Adipose tissue (tissue), 3 donors: Measurements from ENCODE around the gene RND1. TPM values are rescaled to one million over a fixed set of nuclear protein-coding genes. Genes with fewer than 3 reads are reported as not detected.
"Not testable (repeated sequence)": the region's sequence is repeated elsewhere in the genome, so short reads cannot be mapped to it uniquely, and the experiment has no call there.

Experiments used
- H3K27ac ChIP-seq: one replicate; pipeline ENCODE4 v1.5.1; 2013; ENCODE audit warnings: low read depth, low read length
- WGBS, 3 donors: extraction: QIAGEN DNeasy Blood & Tissue Kit; methylation state at CpG; one replicate each; pipeline ENCODE4 v1.1.7; 2013; 5-methylcytosine and 5-hydroxymethylcytosine counted together
- polyA plus RNA-seq, 3 donors: library from polyadenylated mRNA; stranded (reverse); fragments of 200-250 nt; gene quantifications; one replicate each; pipeline ENCODE4 v1.2.3, GENCODE V29; 2013
- donor health status: healthy with polysubstance abuse.
- donor health status: Bipolar disorder and iron deficiency.
- donor health status: healthy.

The RND1 gene
- polyA plus RNA-seq = 10 to 100 TPM in 1 of 3 donors, 1 to 10 TPM in 2; 2.1 to 12.4 (median 9.0) TPM

GRCh38 chr12:48865281-48866051 lies at the start of gene RND1:
Gene RND1, minus strand, starts transcription at chr12:48865870. Its CDS starts 103 bp downstream, at chr12:48865767.
- H3K27ac ChIP-seq = no peak within 1 kb of the TSS

GRCh38 chr12:48910196-48910595 lies 44.5 kb upstream of the RND1 start:
- no peak overlapping the region for H3K27ac ChIP-seq

More at GRCh38 chr12:48865281-48866051, at the start of gene RND1:
- 2 to 3% (median 2%) methylated on average over 32 of the region's 32 CpGs for WGBS, 3 donors

- WGBS, 3 donors = 88 to 96% (median 89%) methylated on average over 8 to 11 of the region's 11 CpGs
- H3K27ac ChIP-seq = not testable (repeated sequence)
These were observed 44.0 kb upstream of the RND1 start for GRCh38 chr12:48909698-48910097.

DNA sequence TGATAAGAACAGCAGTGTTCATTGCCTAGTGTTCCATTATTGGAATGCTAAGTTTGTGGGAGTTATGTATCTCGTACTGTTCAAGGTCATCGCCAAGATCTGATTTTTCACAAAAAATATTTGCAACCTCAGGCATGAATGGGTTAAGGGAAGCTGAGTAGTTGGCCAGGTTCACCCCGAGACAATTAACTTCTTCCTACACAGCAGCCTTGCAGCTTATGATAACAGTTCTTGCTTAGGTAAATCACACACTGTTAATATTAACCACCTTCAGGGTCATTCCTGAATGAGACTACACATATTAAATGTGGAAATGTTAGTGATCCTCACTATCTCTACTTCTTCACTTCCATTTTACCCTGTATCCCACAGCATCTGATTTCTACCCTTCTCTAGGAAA lies 41.6 kb upstream of the RND1 start:
- 18 to 59% (median 53%) methylated on average over 3 of the region's 3 CpGs for WGBS, 3 donors
- H3K27ac ChIP-seq = no peak overlapping the region

GRCh38 chr12:48903982-48904411 lies 38.3 kb upstream of the RND1 start:
- WGBS, 3 donors = 1% methylated on average over 19 of the region's 19 CpGs
- no peak overlapping the region for H3K27ac ChIP-seq

DNA sequence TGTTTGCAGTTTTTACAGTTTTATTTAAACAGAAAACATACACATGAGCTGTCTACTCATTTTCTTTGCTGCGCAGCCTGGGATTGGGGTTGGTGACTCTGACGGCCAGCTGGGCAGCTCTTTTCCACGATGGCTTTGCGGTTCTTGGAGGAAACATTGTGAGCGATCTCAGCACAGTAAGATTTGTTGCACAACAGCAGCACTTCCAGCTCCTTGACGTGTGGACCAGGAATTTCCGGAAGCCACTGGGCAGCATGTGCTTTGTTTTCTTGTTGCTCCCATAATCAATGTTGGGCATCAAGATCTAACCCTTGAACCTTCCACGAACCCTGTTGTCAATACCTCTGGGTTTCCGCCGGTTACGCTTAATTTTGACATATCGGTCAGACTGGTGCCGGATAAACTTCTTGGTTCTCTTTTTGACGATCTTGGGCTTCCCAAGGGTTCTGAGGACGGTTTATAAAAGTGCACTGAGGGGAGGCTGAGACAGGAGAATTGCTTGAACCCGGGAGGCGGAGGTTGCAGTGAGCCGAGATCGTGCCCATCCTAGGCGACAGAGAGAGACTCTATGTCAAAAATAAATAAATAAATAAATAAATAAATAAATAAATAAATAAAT lies 37.8 kb upstream of the RND1 start:
- WGBS, 3 donors = 37 to 53% (median 51%) methylated on average over 20 of the region's 20 CpGs
- H3K27ac ChIP-seq = no peak overlapping the region

DNA sequence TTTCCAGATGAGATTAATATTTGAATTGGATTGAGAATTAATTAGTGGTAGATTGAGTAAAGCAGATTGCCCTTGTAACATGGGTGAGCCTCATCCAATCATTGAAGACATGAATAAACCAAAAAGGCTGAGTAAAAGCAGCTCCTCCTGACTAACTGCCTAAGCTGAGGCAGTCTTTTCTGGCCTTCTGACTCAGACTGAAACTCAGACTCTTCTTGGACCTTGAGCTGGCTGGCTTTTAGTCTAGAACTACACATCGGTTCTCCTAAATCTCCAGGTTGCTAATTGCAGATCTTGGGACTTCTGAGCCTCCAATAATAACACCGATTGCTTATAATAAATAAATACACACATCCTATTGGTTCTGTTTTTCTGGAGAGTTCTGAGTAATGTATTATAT lies 35.6 kb upstream of the RND1 start:
- no peak overlapping the region for H3K27ac ChIP-seq
- WGBS, 3 donors = 70 to 90% (median 87%) methylated on average over 2 of the region's 2 CpGs

- H3K27ac ChIP-seq = no peak overlapping the region
- 54 to 74% (median 71%) methylated on average over 2 of the region's 2 CpGs for WGBS, 3 donors
These were observed 34.0 kb upstream of the RND1 start for GRCh38 chr12:48899651-48900050.

- WGBS, 3 donors = 60 to 76% (median 65%) methylated on average over 1 of the region's 1 CpG
- H3K27ac ChIP-seq = no peak overlapping the region
These were observed 28.6 kb upstream of the RND1 start for GRCh38 chr12:48894271-48894670.

DNA sequence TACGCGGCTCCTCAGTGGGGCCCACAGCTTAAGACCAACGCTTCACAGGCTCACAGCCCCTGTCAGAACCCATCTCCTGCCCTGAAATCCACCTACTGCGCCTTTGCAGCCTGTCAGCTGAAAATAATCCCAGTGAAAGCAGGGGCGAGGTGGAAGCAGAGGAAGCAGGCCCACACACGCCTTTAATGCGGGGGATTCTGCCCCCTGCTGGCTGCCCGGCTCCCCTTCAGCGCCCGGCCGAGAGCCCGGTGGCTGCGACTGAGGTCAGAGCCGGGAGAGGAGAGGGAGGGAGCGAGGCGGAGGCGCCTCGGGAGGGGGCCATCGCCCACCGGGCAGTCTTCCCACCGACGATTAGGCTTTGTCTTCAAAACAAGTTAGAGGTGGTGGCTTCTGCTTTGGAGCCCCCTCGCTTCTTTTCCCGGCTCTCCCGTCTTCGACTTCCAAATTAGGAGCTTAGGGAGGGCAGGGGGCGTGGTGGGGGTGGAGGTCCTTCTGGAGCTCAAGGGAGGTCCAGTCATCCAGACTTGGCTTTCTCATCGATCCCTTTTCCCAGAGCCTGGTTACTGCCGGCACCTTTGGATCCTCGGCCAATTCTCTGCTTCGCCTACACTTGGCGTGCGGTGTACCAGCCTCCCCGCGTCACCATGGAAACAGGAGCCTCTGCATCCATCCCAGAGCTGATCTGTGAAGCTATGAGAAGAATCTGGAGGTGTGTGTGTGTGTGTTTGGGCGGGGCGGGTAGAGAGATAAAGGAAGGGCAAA lies 25.2 kb upstream of the RND1 start:
- no peak overlapping the region for H3K27ac ChIP-seq
- WGBS, 3 donors = 4 to 6% (median 6%) methylated on average over 37 of the region's 37 CpGs

DNA sequence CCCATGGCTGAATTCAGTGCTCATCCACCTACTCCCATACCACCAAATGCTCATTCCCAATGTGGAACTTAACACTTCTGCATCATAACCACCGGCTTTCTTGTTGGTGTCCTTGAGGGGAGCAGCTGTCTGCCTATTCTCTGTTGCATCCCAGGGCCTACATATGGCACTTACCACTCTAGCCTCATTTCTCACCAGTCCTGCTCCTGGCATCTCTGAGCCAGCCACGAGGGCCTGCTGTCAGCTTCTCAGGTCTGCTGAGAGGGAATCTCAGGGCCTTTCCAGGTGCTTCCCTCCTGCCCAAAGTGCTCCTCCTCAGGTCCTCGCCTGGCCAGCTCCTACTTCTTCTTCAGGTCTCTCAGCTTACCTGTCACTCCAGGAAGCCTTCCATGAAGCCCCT lies 24.0 kb upstream of the RND1 start:
- H3K27ac ChIP-seq = no peak overlapping the region
- WGBS, 3 donors = 74 to 90% (median 88%) methylated on average over 3 of the region's 3 CpGs

- WGBS, 3 donors = 53 to 76% (median 71%) methylated on average over 13 of the region's 13 CpGs
- no peak overlapping the region for H3K27ac ChIP-seq
These were observed 17.9 kb upstream of the RND1 start for GRCh38 chr12:48883305-48884161.

- WGBS, 3 donors = 76 to 84% (median 84%) methylated on average over 3 of the region's 3 CpGs
- no peak overlapping the region for H3K27ac ChIP-seq
These were observed 17.3 kb upstream of the RND1 start for GRCh38 chr12:48882972-48883304.

- WGBS, 3 donors = 5 to 32% (median 9%) methylated on average over 10 of the region's 10 CpGs
- H3K27ac ChIP-seq = no peak overlapping the region
These were observed 16.6 kb upstream of the RND1 start for GRCh38 chr12:48882315-48882687.

GRCh38 chr12:48881686-48882314 lies 16.1 kb upstream of the RND1 start:
- WGBS, 3 donors = 36 to 58% (median 47%) methylated on average over 9 of the region's 9 CpGs
- no peak overlapping the region for H3K27ac ChIP-seq

GRCh38 chr12:48880647-48881046 lies 15.0 kb upstream of the RND1 start:
- WGBS, 3 donors = 77 to 85% (median 81%) methylated on average over 9 of the region's 9 CpGs
- no peak overlapping the region for H3K27ac ChIP-seq

GRCh38 chr12:48878548-48878947 lies 12.9 kb upstream of the RND1 start:
- WGBS, 3 donors = 67 to 84% (median 79%) methylated on average over 2 of the region's 2 CpGs

DNA sequence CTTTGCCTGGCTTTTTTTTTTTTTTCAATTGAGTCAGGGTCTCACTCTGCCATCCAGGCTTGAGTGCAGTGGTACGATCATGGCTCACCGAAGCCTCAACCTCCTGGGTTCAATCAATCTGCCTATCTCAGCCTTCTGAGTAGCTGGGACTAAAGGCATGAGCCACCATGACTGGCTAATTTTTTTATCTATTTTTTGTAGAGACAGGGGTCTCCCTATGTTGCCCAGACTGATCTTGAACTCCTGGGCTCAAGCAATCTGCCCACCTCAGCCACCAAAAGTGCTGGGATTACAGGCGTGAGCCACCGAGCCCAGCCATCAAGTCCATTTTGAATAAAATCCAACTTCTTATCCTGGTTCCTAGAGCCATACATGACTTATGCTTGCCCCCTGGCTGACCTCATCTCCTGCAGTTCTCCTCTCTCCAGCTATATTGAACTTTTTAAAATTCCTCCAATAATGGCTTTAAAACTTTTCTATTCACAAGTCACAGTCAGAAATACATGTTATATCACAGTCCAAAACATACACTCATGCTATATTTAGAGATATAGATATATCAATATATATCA lies 10.4 kb upstream of the RND1 start:
- no peak overlapping the region for H3K27ac ChIP-seq
- WGBS, 3 donors = 42 to 83% (median 82%) methylated on average over 4 of the region's 4 CpGs

More at GRCh38 chr12:48878548-48878947, 12.9 kb upstream of the RND1 start:
- H3K27ac ChIP-seq = no peak overlapping the region
